HG02642 (cell line): Measurements from ENCODE around the gene IMPA2.
A peak's percentile ranks its signal among the peaks of the same experiment; 100 is the strongest.

Source experiments
- ATAC-seq: cut with Tn5 transposase; IDR thresholded peaks from one replicate; pipeline ENCODE4 v1.9.1; 2021; ENCODE audit warnings: mild to moderate bottlenecking; ENCODE audit not compliant: unreplicated experiment, poor library complexity

Gene IMPA2

DNA sequence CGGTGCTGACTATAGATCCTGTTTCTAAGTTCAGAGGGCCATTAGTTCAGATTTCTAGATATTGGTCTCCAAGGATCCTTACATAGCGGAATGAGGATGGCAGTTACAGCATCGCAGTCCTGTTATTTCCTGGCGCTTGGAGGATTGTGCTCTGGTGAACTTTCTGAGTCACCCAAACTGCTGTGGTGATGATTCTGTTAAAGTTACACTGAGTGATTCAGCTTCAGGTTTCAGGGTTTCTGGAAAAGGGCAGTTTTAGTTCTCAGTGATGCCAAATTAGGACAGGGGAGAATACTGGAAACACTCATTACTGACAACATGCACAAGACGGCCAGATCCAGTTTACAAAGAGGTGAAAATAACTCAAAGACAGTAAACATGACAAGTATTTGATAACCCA lies 60.3 kb downstream of the IMPA2 start:
- ATAC-seq: no peak

DNA sequence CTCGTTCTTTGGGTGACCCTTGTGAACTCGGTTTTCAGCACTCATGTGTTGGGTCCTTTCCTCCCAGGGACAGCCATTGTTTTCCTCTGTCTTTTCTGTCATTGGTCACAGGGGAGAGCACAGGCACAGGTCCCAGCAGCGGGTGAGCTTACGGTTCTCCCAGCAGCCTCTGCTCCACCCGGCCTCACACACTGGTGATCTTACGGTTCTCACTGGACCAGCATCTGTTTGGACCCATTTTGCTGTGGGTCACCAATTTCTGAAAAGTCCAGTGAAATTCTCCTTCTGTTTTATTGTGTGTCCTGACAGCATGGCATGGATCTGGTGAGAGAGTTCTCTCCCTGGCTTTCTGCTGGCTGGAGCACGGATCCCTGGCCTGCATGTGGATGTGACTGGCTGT lies 62.5 kb downstream of the IMPA2 start:
- ATAC-seq: no peak

DNA sequence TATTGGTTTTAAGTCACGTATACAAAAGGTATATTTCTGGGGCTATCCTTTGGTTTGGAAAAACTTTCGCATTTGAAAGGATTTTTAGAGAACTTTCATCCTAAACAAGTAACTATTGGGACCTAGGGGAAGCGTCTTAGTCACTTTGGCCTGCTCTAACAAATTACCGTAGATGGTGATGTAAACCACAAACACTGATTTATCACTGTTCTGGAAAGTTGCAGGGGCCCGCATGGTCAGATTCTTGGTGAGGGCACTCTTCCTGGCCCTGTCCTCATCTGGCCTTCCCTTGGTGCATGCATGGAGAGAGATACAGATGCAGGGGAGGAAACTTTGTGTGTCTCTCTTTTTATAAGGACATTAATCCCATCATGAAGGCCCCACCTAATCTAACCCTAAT lies 63.3 kb downstream of the IMPA2 start:
- ATAC-seq: no peak

DNA sequence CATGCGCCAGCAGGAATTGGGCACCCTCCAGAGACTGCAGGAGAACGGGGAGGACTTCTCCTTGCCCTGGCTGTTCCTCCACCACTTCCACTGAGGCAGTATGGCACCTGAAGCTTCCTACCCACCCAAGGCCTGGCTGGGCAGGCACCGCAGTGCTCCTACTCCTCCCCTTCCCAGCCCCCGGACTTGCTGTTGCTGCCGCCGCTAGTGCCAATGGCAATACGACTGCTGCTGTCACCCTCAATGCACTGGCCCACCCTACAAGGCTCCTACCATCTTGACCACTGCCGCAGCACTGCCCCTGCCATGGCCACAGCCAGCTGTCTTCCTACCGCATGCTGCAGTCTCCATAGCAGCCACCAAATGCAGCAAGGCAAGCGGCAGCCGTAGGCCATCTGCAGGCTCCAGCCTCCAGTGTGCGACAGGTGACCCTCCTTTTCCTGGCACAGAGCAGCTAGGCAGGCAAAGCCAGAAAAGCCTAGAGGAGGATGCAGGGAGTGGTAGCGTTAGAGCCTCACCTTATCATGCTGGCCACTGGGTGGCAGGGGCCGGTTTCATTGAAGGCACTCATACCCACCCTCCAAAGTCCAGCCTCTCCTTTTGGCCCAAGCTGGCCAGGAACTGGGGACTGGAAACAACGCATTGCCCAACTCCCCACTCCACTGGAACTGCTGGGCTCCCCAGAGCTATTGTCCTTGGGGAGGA lies 64.9 kb downstream of the IMPA2 start:
- ATAC-seq: no peak

DNA sequence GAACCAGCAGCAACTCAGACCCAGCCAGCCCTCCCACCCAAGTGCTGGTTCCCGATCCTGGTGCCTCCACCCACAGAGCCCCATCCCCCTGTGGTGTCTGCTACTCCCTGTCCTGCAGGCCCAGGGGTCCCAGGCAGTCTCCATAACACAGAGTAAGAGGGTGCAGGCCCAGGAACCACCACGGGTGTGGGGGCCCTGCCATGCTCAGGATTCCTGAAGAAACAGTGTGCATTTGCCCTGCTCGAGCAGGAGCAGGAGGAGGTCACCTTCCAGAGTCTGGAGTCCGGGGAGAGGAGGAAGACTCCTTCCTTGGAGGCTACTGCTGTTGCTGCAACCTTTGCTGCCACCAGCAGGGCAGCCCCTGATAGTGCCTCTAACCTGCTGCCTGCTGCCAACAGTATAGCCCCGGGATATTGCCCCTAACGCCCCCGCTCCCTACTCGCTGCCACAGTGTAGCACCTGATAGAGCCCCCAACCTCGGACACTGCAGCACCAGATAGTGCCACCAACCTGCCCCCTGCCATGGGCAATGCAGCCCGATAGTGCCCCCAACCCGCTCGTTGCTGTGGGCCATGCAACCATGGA lies 65.5 kb downstream of the IMPA2 start:
- no peak for ATAC-seq

DNA sequence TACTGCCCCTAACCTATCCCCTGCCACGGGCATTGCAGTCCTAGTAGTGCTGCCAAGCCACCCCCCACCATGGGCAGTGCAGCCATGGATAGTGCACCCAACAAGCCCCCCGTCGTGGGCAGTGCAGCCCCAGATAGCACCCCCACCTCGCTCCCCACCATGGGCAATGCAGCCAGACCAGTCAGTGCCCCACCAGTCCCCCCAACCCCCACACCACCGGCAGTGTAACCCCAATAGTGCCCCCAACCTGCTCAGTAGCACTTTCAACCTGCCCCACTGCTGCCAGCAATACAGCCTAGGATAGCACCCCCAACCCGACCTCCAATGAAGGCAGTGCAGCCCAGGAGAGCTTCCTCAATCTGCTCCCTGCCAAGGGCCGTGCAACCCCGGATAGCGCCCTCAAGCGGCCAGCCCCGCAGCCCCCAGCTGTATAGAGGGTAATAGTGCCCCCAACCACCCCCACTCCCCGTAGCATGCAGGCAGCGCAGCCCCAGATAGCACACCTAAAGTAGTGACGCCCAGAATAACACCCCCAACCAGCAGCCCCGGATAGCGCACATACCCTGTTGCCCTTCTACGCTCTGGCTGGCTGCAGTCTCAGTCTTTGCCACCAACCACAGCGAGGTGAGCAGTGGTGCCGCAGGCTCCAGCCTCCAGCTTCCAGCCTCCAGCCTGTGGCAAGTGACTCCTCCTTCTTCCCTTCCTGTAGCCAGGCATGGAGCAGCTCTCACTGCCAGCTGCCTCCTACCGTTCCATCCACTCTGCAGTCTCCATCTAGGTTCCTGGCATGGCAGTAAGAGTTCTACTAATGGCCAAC lies 66.9 kb downstream of the IMPA2 start:
- ATAC-seq: no peak

DNA sequence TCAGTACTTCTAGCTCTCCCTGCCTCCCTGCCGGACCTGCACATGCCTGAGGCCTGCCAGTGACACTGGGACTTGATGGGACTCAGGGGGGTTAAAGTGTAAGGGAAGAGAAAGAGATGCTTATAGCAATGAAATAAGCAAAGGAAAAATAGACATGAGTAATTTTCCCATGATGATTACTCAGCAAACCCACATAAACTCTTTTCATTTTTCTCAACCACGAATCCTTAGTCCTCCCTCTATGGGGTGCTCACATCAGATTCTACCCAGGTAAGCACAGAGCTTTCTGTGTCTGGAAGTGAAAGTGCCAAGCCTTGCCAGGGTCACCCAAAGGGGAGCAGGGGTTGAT lies 67.5 kb downstream of the IMPA2 start:
- ATAC-seq: no peak

DNA sequence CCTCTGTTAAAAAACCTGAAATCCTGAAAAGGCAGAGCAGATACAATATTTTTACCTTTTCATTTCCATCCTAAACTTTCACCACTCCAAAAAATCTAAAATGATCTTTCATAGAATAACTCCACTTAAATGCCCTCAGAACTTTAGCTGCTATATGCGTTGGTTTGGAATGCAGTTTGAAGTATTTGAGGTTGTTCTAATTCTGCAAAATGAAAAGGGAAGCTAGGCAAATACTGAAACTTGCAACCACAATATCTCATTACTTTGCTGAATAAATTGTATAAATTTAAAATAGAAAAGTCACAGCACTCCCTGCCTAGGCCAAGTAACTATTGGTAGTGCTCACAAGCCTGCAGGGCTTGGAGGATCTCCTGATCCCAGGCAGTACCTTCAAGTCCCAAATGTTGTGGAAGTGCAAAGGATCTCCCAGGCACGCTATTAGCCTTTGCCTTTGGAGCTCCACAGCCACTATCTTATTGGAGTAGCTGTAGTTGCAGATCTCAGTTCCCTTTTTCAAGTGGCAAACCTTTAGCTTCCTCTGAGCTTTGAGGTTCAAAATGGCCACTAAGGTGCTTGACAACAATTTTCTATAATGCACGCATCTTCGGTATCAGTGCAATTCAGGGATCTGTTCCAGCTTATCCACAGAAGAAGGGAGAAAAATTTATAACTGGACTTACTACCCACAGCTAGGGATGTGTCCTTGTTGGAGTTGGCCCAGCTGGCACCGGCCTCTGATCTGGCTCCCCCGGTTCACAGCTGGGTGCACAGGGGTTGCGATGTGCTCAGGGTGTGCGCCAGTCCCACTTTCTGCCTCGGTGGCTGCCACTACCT lies 68.9 kb downstream of the IMPA2 start:
- peak; percentile 92 for ATAC-seq

DNA sequence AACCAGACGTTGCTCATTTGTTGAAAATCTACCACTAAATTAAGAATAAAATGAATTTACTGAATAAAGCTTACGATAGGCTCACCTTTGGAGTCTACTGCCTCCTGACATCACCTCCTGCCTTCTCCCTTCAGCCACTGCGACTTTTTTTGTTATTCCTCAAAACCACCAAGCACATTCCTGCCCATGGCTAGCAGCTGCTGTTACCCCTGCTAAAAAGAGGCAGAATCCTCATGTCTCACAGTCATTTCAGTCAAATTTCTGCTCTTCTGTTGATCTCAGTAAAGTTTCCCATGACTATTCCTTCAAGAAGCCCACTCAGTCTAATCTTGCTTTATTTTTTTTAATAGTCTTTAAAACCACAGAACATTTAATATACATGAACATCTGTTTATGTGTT lies 71.6 kb downstream of the IMPA2 start:
- ATAC-seq: no peak

DNA sequence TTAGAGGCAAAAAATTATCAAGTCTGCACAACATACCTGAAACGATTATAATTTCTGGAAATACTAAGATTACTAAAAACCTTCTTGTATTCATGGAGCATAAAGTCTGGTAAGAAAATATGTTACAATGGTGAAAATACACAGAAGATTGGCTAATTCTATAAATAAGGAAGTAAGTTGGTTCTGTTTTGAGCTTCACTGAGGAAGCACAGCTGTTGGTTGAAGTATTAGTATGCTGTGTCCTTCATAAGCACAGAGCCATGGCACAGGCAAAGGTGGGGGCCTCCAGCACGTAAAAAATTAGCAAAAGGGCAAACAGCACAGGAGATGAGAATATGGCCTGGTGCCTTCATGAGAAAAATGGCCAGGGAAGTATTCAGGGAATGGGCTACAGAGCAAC lies 72.0 kb downstream of the IMPA2 start:
- peak; percentile 40 for ATAC-seq

DNA sequence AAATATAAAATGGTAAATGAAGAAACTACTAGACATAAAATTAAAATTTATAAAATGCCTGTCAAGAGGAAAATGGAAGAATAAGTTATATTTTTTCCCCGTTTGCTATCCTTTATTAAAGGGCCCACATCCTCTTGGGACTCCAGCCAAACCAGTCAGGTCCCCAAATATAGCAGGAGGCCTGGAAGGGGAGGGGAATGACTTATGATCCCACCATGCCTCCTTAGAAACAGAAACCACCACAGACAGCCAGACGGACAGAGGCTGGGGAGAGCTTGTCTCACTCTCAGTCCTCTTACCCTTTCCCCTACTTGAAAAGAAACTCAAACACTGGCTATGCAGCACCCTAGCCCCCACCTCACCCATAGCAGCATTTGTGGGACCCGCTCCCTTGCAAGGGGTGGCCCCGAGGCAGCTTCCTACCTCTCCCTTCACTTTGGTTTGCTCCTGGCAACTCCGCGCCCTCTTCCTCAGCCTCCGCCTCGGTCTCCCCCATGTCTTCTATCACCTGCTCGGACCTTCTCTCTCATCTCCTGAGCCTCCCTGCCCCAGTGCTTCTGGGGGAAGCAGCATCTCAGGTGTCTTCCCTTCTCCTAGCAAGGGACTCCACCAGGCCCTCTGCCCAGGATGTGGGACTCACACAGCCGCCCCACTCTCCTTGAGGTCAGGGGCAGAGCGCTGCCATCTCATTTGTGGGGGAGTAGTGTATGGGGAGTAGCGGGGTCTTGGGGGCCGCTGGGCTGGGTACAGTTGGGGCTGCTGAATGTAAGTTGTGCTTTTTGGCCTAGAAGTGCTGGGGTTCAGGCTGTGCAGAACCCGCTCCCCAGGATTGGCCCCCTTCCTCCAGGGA lies 75.0 kb downstream of the IMPA2 start:
- no peak for ATAC-seq

DNA sequence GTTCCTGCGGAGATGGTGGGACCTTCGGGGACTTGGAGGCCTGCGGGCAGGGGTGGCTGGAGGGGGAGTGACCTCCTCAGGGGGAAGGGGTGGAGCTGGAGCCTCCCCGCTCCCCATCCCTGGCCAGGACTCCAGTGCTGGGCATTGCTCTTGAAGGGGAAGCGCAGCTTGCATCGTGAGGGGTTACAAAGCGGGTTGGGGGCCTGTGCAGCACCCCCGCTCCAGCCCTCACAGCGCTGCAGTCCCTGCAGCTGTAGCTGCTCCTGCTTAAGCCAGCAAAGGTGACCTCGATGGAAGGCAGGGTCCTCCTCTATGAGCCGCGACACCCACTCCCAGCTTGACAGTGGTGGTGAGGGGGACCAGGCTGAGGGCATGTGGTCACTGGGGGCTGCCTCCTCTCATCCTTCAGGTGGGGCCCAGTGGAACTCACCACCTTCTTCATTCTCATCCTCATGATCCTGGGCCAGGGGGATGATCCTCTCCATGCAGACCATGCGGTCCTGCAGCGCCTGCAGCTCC lies 75.6 kb downstream of the IMPA2 start:
- ATAC-seq: no peak

DNA sequence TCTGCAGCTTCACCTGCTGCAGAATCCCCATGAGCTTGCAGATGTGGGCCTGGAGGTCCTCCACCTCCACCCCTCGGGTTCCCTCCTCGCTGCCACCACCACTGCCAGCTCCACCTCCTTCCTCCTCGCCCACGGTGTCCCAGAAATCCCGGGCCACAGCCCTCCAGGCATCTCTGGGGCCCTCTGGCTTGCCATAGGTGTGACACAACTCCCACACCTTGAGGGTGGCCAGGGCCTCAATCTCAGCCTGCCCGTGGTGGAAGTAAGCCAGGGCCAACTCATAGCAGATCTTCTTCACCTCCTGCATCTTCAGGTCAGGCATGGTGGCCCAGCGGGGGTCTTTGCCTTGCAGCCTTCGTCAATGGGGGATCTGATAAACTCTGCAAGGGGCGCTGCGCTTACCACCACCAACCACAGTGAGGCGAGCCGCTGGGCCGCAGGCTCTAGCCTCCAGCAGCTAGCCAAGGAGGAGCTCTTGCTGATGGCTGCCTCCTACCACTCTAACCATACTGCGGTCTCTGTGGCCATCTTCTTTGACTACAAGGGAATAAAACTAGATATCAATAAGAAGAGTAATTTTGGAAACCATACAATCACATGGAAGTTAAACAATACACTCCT lies 76.2 kb downstream of the IMPA2 start:
- no peak for ATAC-seq

DNA sequence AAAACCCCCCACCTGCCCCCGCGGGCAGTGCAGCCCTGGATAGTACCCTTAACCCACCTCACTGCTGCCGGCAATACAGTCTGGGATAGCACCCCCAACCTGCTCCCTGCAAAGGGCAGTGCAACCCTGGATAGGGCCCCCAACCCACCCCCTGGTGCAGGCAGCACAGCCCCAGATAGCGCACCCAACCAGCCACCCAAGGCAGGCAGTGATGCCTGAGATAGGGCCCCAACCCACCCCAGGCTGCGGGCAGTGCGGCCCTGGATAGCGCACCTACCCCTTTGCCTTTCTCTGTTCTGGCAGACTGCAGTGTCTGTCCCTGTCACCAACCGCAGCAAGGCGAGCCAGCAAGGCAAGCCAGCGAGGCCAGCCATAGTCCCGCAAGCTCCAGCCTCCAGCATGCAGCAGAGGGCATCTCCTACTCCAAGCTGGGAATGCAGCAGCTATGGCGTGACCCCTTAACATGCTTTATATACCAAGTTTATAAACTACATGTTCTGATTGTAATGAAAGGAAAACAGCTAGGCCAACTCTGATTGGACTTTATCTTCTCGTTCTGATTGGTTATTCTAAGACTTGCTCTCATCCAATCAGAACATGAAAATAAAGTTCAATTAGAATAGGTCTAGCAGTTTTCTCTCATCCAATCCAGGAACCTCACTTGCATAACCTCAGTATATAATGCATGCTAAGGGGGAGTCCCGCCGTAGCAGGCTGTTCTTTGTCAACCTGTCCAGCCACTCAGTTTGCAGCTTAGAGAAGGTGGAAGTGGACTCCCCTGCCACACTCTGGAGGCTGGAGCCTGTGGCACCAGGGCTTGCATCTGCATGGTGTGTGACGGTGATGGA lies 78.3 kb downstream of the IMPA2 start:
- ATAC-seq: no peak

DNA sequence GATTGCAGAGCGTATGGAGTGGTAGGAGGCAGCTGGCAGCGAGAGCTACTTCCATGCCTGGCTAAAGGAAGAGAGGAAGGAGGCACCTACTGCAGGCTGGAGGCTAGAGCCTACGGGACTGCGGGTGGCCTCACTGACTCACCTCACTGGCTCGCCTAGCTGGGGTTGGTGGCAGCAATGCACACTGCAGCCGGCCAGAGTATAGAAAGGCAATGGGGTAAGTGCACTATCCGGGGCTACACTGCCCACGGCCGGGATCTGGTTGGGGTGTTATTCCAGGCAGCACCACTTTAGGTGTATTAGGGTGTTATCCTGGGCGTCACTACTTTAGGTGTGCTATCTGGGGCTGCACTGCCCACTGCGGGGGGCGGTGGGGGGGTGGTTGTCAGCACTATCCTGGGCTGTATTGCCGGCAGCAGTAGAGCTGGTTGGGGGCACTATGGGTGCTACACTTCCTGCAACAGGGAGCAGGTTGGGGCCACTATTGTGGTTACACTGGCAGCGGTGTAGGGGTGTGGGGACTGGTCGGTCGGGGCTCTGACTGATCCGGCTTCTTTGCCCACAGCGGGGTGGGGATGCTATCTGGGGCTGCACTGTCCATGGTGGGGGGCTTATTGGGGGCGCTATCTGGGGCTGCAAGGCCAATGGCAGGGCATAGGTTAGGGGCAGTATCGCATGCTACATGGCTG lies 79.0 kb downstream of the IMPA2 start:
- ATAC-seq: no peak

DNA sequence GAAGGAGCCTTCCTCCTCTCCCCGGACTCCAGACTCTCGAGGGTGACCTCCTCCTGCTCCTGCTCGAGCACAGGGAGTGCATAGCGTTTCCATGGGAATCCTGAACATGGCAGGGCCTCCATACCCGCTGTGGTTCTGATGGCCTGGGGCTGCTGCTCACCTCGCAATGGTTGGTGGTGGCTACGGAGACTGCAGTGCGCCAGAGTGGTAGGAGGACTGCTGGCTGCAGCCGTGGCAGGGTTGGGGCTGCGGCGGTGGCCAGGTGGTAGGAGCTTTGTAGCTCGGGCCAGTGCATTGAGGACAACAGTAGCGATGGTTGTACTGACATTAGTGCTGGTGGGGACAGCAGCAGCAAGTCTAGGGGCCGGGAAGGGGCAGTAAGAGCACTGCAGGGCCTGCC lies 80.4 kb downstream of the IMPA2 start:
- ATAC-seq: no peak

DNA sequence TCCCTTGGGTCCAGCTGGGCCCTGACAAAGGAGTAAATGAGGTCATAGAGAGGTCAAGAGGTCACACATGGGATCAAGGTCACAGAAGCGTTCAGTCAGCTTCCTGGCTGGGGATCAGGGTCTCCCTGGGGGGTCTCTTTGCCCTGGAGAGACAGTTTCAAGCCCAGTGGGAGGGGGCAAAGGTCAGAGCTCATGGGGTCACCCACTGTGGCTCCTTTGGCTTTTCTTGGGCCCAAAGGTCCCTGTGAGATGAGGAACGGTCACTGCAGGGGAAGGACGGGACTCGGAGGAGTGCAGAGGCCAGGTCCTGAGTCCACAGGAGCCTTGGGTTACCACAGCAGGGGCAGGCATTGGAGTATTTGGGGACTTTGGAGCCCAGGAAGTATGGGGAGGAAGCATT lies 81.7 kb downstream of the IMPA2 start:
- no peak for ATAC-seq
